ENCODE data around the gene RCSD1. TPM values are rescaled to one million over a fixed set of nuclear protein-coding genes. Genes with fewer than 3 reads are reported as not detected.
A peak's percentile ranks its signal among the peaks of the same experiment; 100 is the strongest.

RCSD1 gene
- total and polyA plus RNA-seq, 2 of the 13 experiments (the other 11 are each of a cell fraction or from before 2014, with no cell fraction given), result not detected

GRCh38 chr1:167714439-167715156 is 84.6 kb downstream of the RCSD1 start (continued):
- no peak; the same call in 1 of the 2 replicates for TF ChIP-seq ZNF605 (CRISPR knock-in tag; IDR thresholded peaks at IDR 0.05)
- peak; percentile 28; the same call in 1 of the 2 replicates for TF ChIP-seq HDAC2 (CRISPR knock-in tag; IDR thresholded peaks at IDR 0.05)
- peak; percentile 80; the same call in 1 of the 2 replicates for TF ChIP-seq CBFB (CRISPR knock-in tag; IDR thresholded peaks at IDR 0.05)
- TF ChIP-seq PRDM10 (CRISPR knock-in tag; IDR thresholded peaks at IDR 0.05; ENCODE audit: low read depth), result no peak; the same call in 1 of the 2 replicates
- peak; percentile 92 for TF ChIP-seq ETV5 (CRISPR knock-in tag; IDR thresholded peaks at IDR 0.05; ENCODE audit: borderline replicate concordance)
- TF ChIP-seq HNF1A (IDR thresholded peaks at IDR 0.05; ENCODE audit: low read depth), result 0 out of 2 replicates have a peak, but pooled peaks have one; percentile 22
- peak; percentile 57; the same call in 1 of the 2 replicates for TF ChIP-seq HNF1A (CRISPR knock-in tag; IDR thresholded peaks at IDR 0.05; ENCODE audit: borderline replicate concordance)
- no peak for TF ChIP-seq MATR3 (CRISPR knock-in tag; IDR thresholded peaks at IDR 0.05)
- TF ChIP-seq ZNF619 (CRISPR knock-in tag; IDR thresholded peaks at IDR 0.05), result 0 out of 2 replicates have a peak, but pooled peaks have one; percentile 19
- TF ChIP-seq MLLT10 (CRISPR knock-in tag; IDR thresholded peaks at IDR 0.05), result no peak
- TF ChIP-seq U2AF1 (optimal IDR thresholded peaks at IDR 0.05; ENCODE audit: low read depth, low read length), result no peak
- peak; percentile 81 for TF ChIP-seq GMEB1 (CRISPR knock-in tag; IDR thresholded peaks at IDR 0.05; ENCODE audit: borderline replicate concordance)
- peak; percentile 76; the same call in 1 of the 2 replicates for TF ChIP-seq ZNF558 (CRISPR knock-in tag; IDR thresholded peaks at IDR 0.05; ENCODE audit: borderline replicate concordance)
- 0 out of 2 replicates have a peak, but pooled peaks have one; percentile 40 for TF ChIP-seq GZF1 (CRISPR knock-in tag; IDR thresholded peaks at IDR 0.05)
- TF ChIP-seq IRF9 (CRISPR knock-in tag; IDR thresholded peaks at IDR 0.05; ENCODE audit: borderline replicate concordance), result peak; percentile 85; the same call in 1 of the 2 replicates
- no peak; the same call in 1 of the 2 replicates for TF ChIP-seq CCDC6 (CRISPR knock-in tag; IDR thresholded peaks at IDR 0.05)
- TF ChIP-seq DPF2 (CRISPR knock-in tag; IDR thresholded peaks at IDR 0.05; ENCODE audit: borderline replicate concordance, low read depth), result no peak
